Tibial nerve (tissue), 4 donors: ENCODE measurements around the gene KDM5B. TPM values are rescaled to one million over a fixed set of nuclear protein-coding genes. Genes with fewer than 3 reads are reported as not detected.
"Not testable (repeated sequence)": the region's sequence is repeated elsewhere in the genome, so short reads cannot be mapped to it uniquely, and the experiment has no call there.

Experiments
- DNase-seq, 2 donors: peaks; one replicate each; pipeline ENCODE4 v3.0.0-alpha.2; 2019; ENCODE audit warnings: low spot score in 2 of 2
- H3K27ac ChIP-seq, 4 donors: fragments of 200-600 bp; sonication (generic) in 3 of 4; one replicate each; pipeline ENCODE4 v1.5.1; 2017 to 2019; ENCODE audit warnings: mild to moderate bottlenecking in 1 of 4
- H3K27me3 ChIP-seq, 2 donors: fragments of 200-600 bp; sonication (generic) in 1 of 2; one replicate each; pipeline versions ENCODE4 v1.5.1 to v1.6.0; 2017 to 2019
- H3K36me3 ChIP-seq, 3 donors: fragments of 200-600 bp; sonication (generic); one replicate each; pipeline ENCODE4 v1.5.1; 2018 to 2019
- H3K4me1 ChIP-seq, 4 donors: fragments of 200-600 bp; sonication (generic) in 3 of 4; one replicate each; pipeline ENCODE4 v1.5.1; 2017 to 2019
- H3K4me3 ChIP-seq, 4 donors: fragments of 200-600 bp; sonication (generic) in 3 of 4; one replicate each; pipeline ENCODE4 v1.5.1; 2017 to 2019; ENCODE audit warnings: mild to moderate bottlenecking in 1 of 4, moderate library complexity in 1 of 4
- H3K9me3 ChIP-seq, 4 donors: fragments of 200-600 bp; sonication (generic) in 3 of 4; one replicate each; pipeline ENCODE4 v1.5.1; 2017 to 2019
- CTCF ChIP-seq, 5 experiments: fragments of 200-600 bp in 3 of 5; fragments of 450-650 bp in 2 of 5; sonication (generic) in 3 of 5; IDR thresholded peaks; one replicate each; pipeline ENCODE4 v1.5.1; 2016 to 2019; ENCODE audit warnings: antibody characterized with exemption in 5 of 5, mild to moderate bottlenecking in 3 of 5, moderate library complexity in 2 of 5
- EP300 ChIP-seq, 2 donors: sonication (generic); formaldehyde crosslinking; IDR thresholded peaks; one replicate each; pipeline ENCODE4 v1.6.1; 2017; ENCODE audit warnings: antibody characterized with exemption in 2 of 2, mild to moderate bottlenecking in 1 of 2
- POLR2A ChIP-seq, 2 donors: fragments of 450-650 bp; IDR thresholded peaks; one replicate each; pipeline ENCODE4 v1.6.1; 2017; ENCODE audit warnings: antibody characterized with exemption in 2 of 2, mild to moderate bottlenecking in 2 of 2, moderate library complexity in 2 of 2
- WGBS, 2 donors: methylation state at CpG; one replicate each; pipeline ENCODE4 v1.1.5; 2018; 5-methylcytosine and 5-hydroxymethylcytosine counted together
- total RNA-seq, 4 donors: library from RNA; depleted of rRNA; stranded (reverse); fragments of >200 nt; gene quantifications; one replicate each; pipeline ENCODE4 v1.1.0, GENCODE V29; 2016

Gene KDM5B
- total RNA-seq, 4 donors from 2014 or later = 39.8 to 61.5 (median 41.2) TPM

GRCh38 chr1:202834771-202835547, 26.7 kb upstream of the KDM5B start:
- H3K4me1 ChIP-seq = no peaks in the 10 kb centered on the region
- H3K4me3 ChIP-seq = no peak overlapping the region
- no peaks in the 10 kb centered on the region for H3K36me3 ChIP-seq
- 77 to 86% methylated on average over 10 of the region's 10 CpGs for WGBS, 2 donors
- DNase-seq = no peak
- H3K27me3 ChIP-seq = peaks cover 0 to 3% of the 10 kb centered on the region in 2 donors
- TF ChIP-seq EP300 (IDR thresholded peaks at IDR 0.05) (no peak), CTCF (IDR thresholded peaks at IDR 0.05) (no peak), POLR2A (IDR thresholded peaks at IDR 0.05) (no peak)
- no peaks in the 10 kb centered on the region for H3K9me3 ChIP-seq
- H3K27ac ChIP-seq = no peak overlapping the region

- H3K36me3 ChIP-seq = no peaks in the 10 kb centered on the region
- TF ChIP-seq EP300 (IDR thresholded peaks at IDR 0.05) (no peak), POLR2A (IDR thresholded peaks at IDR 0.05) (no peak), CTCF (IDR thresholded peaks at IDR 0.05) (no peak)
- H3K27me3 ChIP-seq = peaks cover 0 to 3% of the 10 kb centered on the region in 2 donors
Measured at GRCh38 chr1:202831906-202832305, 23.7 kb upstream of the KDM5B start.

GRCh38 chr1:202829223-202829622, 21.0 kb upstream of the KDM5B start:
- not testable (repeated sequence) for H3K4me3 ChIP-seq, H3K9me3 ChIP-seq, H3K27ac ChIP-seq, DNase-seq, H3K27me3 ChIP-seq, H3K36me3 ChIP-seq, H3K4me1 ChIP-seq
- 95 to 98% methylated on average over 9 of the region's 9 CpGs for WGBS, 2 donors

More at GRCh38 chr1:202831906-202832305, 23.7 kb upstream of the KDM5B start:
- DNase-seq = no peak
- no peaks in the 10 kb centered on the region for H3K9me3 ChIP-seq
- H3K4me3 ChIP-seq = no peak overlapping the region
- H3K27ac ChIP-seq = no peak overlapping the region
- 83 to 87% methylated on average over 3 of the region's 3 CpGs for WGBS, 2 donors
- no peaks in the 10 kb centered on the region for H3K4me1 ChIP-seq

- no peak for DNase-seq
- TF ChIP-seq CTCF (IDR thresholded peaks at IDR 0.05) (no peak), POLR2A (IDR thresholded peaks at IDR 0.05) (no peak), EP300 (IDR thresholded peaks at IDR 0.05) (no peak)
Measured at GRCh38 chr1:202825748-202826147, 17.5 kb upstream of the KDM5B start.

DNA sequence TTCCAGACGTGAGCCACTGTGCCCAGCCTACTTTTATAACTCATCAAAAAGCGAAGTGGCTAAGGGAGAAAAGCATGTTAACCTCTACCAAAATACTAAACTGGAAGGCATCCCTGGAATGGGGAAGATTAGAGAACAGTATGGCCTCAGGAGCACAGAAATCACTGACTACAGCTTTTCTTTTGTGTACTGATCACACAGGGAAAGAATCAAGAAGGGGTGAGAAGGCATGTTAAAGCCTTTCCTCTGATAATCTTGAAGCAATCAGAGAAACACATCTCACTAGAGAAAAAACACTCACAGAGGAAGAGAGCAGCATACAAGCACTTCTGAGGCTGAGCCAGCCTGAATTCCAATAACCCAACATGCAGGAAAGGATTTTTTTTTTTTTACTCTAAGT, 13.2 kb upstream of the KDM5B start:
- 24 to 38% methylated on average over 2 of the region's 2 CpGs for WGBS, 2 donors
- H3K27ac ChIP-seq = no peak overlapping the region
- H3K4me3 ChIP-seq = no peak overlapping the region
- H3K27me3 ChIP-seq = no peaks in the 10 kb centered on the region
- H3K36me3 ChIP-seq = no peaks in the 10 kb centered on the region
- DNase-seq = no peak
- H3K4me1 ChIP-seq = peaks cover 0 to 6% (median 0%) of the 10 kb centered on the region in 4 donors
- no peaks in the 10 kb centered on the region for H3K9me3 ChIP-seq
- no peak for TF ChIP-seq POLR2A (IDR thresholded peaks at IDR 0.05)

More at GRCh38 chr1:202825748-202826147, 17.5 kb upstream of the KDM5B start:
- no peak overlapping the region for H3K27ac ChIP-seq
- no peaks in the 10 kb centered on the region for H3K9me3 ChIP-seq
- H3K36me3 ChIP-seq = no peaks in the 10 kb centered on the region
- WGBS, 2 donors = 87 to 93% methylated on average over 7 of the region's 7 CpGs
- H3K4me1 ChIP-seq = peaks cover 0 to 6% (median 0%) of the 10 kb centered on the region in 4 donors
- H3K27me3 ChIP-seq = no peaks in the 10 kb centered on the region
- no peak overlapping the region for H3K4me3 ChIP-seq

- H3K4me1 ChIP-seq = peaks cover 0 to 6% (median 0%) of the 10 kb centered on the region in 4 donors
- H3K9me3 ChIP-seq = no peaks in the 10 kb centered on the region
- H3K27ac ChIP-seq = no peak overlapping the region
- TF ChIP-seq POLR2A (IDR thresholded peaks at IDR 0.05) = no peak
- TF ChIP-seq EP300 (IDR thresholded peaks at IDR 0.05) = no peak
- TF ChIP-seq CTCF (IDR thresholded peaks at IDR 0.05) = no peak
- WGBS, 2 donors = 78 to 84% methylated on average over 1 of the region's 1 CpG
- DNase-seq = no peak
- H3K4me3 ChIP-seq = no peak overlapping the region
- H3K36me3 ChIP-seq = no peaks in the 10 kb centered on the region
- H3K27me3 ChIP-seq = no peaks in the 10 kb centered on the region
Measured at GRCh38 chr1:202818819-202819218, 10.6 kb upstream of the KDM5B start.
